Subcutaneous adipose tissue (tissue), 4 donors: ENCODE measurements around the gene MARK1. TPM values are rescaled to one million over a fixed set of nuclear protein-coding genes. Genes with fewer than 3 reads are reported as not detected.

Experiments used
- CTCF ChIP-seq: fragments of 450-650 bp; IDR thresholded peaks from one replicate; pipeline ENCODE4 v1.5.1; 2016; ENCODE audit warnings: low read depth, mild to moderate bottlenecking, control low read depth, antibody characterized with exemption, moderate library complexity
- total RNA-seq, 4 donors: library from RNA; depleted of rRNA; stranded (reverse); fragments of >200 nt; gene quantifications; one replicate each; pipeline ENCODE4 v1.1.0, GENCODE V29; 2016

MARK1 gene
- total RNA-seq, 4 donors from 2014 or later, result 7.0 to 17.5 (median 14.8) TPM

DNA sequence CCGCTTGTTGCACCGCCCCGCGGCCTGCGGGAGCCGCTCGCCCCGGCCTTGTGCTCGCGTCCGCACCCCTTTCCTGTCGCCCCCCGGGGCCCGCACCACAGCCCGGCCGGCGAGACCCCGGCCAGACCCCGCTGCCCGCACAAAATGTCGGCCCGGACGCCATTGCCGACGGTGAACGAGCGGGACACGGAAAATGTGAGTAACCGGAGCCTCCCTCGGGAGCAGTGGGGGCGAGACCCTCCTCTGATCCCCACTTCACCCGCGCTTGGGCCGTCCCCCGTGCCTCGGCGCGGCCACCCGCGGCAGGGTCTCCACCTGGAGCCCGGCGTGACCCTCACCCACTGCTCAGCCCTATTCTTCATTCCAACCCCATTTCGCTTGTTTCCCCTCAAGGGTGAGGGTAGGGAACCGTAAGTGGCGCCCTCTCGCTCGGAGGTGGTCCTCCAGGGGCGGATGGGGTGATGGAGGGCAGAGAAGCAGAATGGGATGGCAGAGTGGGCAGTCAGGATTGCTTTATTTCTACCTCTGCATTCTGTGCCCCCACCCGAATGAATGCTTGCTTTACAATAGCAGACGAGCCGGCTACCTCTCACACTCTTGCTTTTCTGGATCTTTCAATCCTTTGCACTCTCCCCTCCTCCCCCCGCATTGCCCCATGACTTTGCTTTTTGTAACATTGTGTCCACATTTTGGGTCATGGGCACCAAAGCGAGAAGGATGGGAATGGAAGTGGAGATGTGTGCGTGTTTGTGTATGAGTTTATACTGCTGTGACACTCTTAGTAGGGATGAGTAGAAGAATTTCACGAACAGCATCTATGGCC lies 954 bp downstream of the MARK1 start:
- no peak for TF ChIP-seq CTCF

- no peak for TF ChIP-seq CTCF
These were observed 1.6 kb downstream of the MARK1 start for GRCh38 chr1:220529521-220530020.

GRCh38 chr1:220533504-220534109 lies 5.7 kb downstream of the MARK1 start:
- TF ChIP-seq CTCF, result no peak

DNA sequence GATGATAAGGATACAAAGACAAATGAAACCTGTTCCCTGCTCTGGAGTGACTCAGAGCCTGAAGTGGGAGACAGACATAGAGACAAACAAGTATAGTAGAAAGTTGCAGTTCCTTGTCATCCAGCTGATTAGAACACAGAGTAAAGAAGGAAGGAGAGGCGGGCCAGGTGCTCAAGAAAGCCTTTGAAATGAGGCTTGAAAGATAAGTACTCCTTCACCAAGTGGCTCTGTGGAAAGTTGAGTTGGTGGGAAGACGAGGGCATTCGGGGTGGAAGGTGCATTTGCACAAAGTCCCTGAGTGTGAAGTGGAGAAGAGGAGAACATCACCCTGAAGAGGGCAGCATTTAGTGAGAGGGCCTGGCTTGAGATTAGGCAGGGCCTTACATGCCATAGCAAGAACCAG lies 17.0 kb downstream of the MARK1 start:
- no peak for TF ChIP-seq CTCF

GRCh38 chr1:220550811-220551399 lies 23.0 kb downstream of the MARK1 start:
- TF ChIP-seq CTCF, result no peak

DNA sequence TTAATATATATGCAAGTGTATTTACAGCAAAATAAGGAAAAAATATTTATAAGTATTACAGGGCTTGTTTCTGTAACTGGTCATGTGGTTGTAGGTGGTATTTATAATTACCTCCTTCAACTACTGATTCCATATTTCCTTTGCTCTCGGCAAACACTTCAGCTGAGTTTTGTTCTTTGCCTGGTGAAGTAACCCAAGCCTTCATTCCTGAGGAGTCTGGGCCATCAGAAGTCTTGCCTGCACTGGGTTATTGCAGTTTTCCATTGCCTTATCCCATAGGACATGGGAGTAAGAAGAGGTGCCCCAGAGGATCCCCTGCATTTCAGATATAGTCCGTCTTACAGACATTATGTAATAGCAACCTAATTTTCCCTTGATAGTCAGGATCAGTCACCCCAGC lies 23.8 kb downstream of the MARK1 start:
- TF ChIP-seq CTCF, result no peak

GRCh38 chr1:220552672-220553260 lies 24.8 kb downstream of the MARK1 start:
- TF ChIP-seq CTCF, result no peak
